HEK293 (cell line): ENCODE results near the gene METTL26.

Experiments used
- CTCF ChIA-PET: fragments of 350-600 bp; formaldehyde crosslinking; extraction: SDS; loops from one replicate; lab custom pipeline; 2021; ENCODE audit warnings: antibody characterized with exemption; lab: Yijun Ruan, JAX
- POLR2A ChIA-PET: fragments of 300-600 bp; formaldehyde crosslinking; extraction: SDS; loops from one replicate; lab custom pipeline; 2020; ENCODE audit warnings: antibody characterized with exemption, inconsistent platforms; lab: Yijun Ruan, JAX
- H3K27ac ChIP-seq: fragments of 200-500 bp; sonication (Bioruptor generic); 2 replicates; pipeline ENCODE4 v1.5.1; 2014; ENCODE audit warnings: low read depth, low read length, control low read depth, inconsistent platforms; ENCODE audit errors: extremely low read depth
- H3K36me3 ChIP-seq, 2 experiments: fragments of 200-500 bp in 1 of 2; sonication (Bioruptor generic) in 1 of 2; 1 replicate in 1 of 2; 2 replicates in 1 of 2; pipeline ENCODE4 v1.5.1; 2014 to 2017; ENCODE audit warnings: inconsistent platforms in 2 of 2, low read length in 2 of 2; ENCODE audit not compliant: control insufficient read depth in 2 of 2, insufficient read depth in 1 of 2
- H3K4me1 ChIP-seq: fragments of 200-500 bp; sonication (Bioruptor generic); 2 replicates; pipeline ENCODE4 v1.5.1; 2014; ENCODE audit warnings: mild to moderate bottlenecking, low read length, inconsistent platforms; ENCODE audit not compliant: control insufficient read depth, insufficient read depth
- H3K4me3 ChIP-seq: 2 replicates; pipeline ENCODE4 v1.5.1; 2011; ENCODE audit warnings: low read depth, mild to moderate bottlenecking, control low read depth, low read length, moderate library complexity
- H3K9me3 ChIP-seq: fragments of 200-500 bp; sonication (Bioruptor generic); 2 replicates; pipeline ENCODE4 v1.5.1; 2014; ENCODE audit warnings: low read depth, low read length, inconsistent platforms; ENCODE audit not compliant: control insufficient read depth, insufficient read depth
- BCL11B ChIP-seq: fragments of 450-650 bp; formaldehyde crosslinking; IDR thresholded peaks from 2 replicates; pipeline ENCODE4 v1.5.1; 2016; ENCODE audit warnings: low read depth, missing biosample characterization, missing genetic modification characterization
- HIC1 ChIP-seq: fragments of 450-650 bp; formaldehyde crosslinking; IDR thresholded peaks from 2 replicates; pipeline ENCODE4 v1.5.1; 2016; ENCODE audit warnings: missing biosample characterization, missing genetic modification characterization
- KLF9 ChIP-seq: fragments of 450-650 bp; formaldehyde crosslinking; IDR thresholded peaks from 2 replicates; pipeline ENCODE4 v1.5.1; 2016; ENCODE audit warnings: missing biosample characterization, missing genetic modification characterization, low read depth
- SP3 ChIP-seq: fragments of 450-650 bp; formaldehyde crosslinking; IDR thresholded peaks from 2 replicates; pipeline ENCODE4 v1.5.1; 2016; ENCODE audit warnings: missing biosample characterization, missing genetic modification characterization
- ZBTB1 ChIP-seq: fragments of 450-650 bp; formaldehyde crosslinking; IDR thresholded peaks from 2 replicates; pipeline ENCODE4 v1.5.1; 2016; ENCODE audit warnings: missing biosample characterization, missing genetic modification characterization
- ZBTB26 ChIP-seq: fragments of 450-650 bp; formaldehyde crosslinking; optimal IDR thresholded peaks from 2 replicates; pipeline ENCODE3; 2016; ENCODE audit warnings: missing biosample characterization, mild to moderate bottlenecking, missing genetic modification characterization
- ZBTB8A ChIP-seq: fragments of 450-650 bp; formaldehyde crosslinking; IDR thresholded peaks from 2 replicates; pipeline ENCODE4 v1.5.1; 2016; ENCODE audit warnings: missing biosample characterization, missing genetic modification characterization
- ZIC2 ChIP-seq: fragments of 450-650 bp; formaldehyde crosslinking; IDR thresholded peaks from 2 replicates; pipeline ENCODE4 v1.5.1; 2016; ENCODE audit warnings: missing biosample characterization, missing genetic modification characterization
- ZNF223 ChIP-seq: fragments of 450-650 bp; formaldehyde crosslinking; IDR thresholded peaks from 2 replicates; pipeline ENCODE4 v1.5.1; 2016; ENCODE audit warnings: missing biosample characterization, missing genetic modification characterization
- ZNF488 ChIP-seq: fragments of 450-650 bp; formaldehyde crosslinking; IDR thresholded peaks from 2 replicates; pipeline ENCODE4 v1.5.1; 2016; ENCODE audit warnings: missing biosample characterization, missing genetic modification characterization
- ZNF610 ChIP-seq: fragments of 450-650 bp; formaldehyde crosslinking; IDR thresholded peaks from 2 replicates; pipeline ENCODE4 v1.5.1; 2016; ENCODE audit warnings: missing biosample characterization, missing genetic modification characterization, borderline replicate concordance
- ZNF624 ChIP-seq: fragments of 450-650 bp; formaldehyde crosslinking; IDR thresholded peaks from 2 replicates; pipeline ENCODE4 v1.5.1; 2017; ENCODE audit warnings: missing biosample characterization, missing genetic modification characterization
- ZNF768 ChIP-seq: fragments of 450-650 bp; formaldehyde crosslinking; IDR thresholded peaks from 2 replicates; pipeline ENCODE4 v1.5.1; 2018; ENCODE audit warnings: missing biosample characterization, mild to moderate bottlenecking, missing genetic modification characterization
- TF ChIP-seq, protein P1 (sequence below): fragments of 450-650 bp; formaldehyde crosslinking; IDR thresholded peaks from 2 replicates; pipeline ENCODE4 v1.5.1; 2016; ENCODE audit warnings: missing biosample characterization, missing genetic modification characterization

The METTL26 gene

GRCh38 chr16:674968-675883 lies 39.1 kb upstream of the METTL26 start, which contains the start of gene RHBDL1 (continued):
- TF ChIP-seq BCL11B, result peak; percentile 94
- TF ChIP-seq SP3 (tag by site-specific recombination), result no peak
- TF ChIP-seq ZIC2, result peak; percentile 84

GRCh38 chr16:674214-674881 lies 38.2 kb upstream of the METTL26 start:
- Histone ChIP-seq H3K4me3 (no peak overlapping the region), H3K36me3 (peaks cover 0 to 58% of the 10 kb centered on the region in 2 experiments; a peak in 1 of 3 replicates), H3K4me1 (peaks cover 5% of the 10 kb centered on the region; the same call in 1 of the 2 replicates), H3K9me3 (no peaks in the 10 kb centered on the region), H3K27ac (no peak overlapping the region)
- CTCF ChIA-PET, result interaction anchor here (1.4 kb wide), 1 partner anchor 10 kb away, joined by 8 read pairs; no protein-coding TSS in a partner anchor
- POLR2A ChIA-PET, result interaction anchor here (1.2 to 2.6 kb wide), 5 partner anchors 8 to 16 kb away, joined by 3 to 10 read pairs (median 6); partner anchors contain the start of genes JMJD8 and WDR24
- TF ChIP-seq KLF9 (tag by site-specific recombination) (no peak), ZNF624 (no peak), ZNF488 (tag by site-specific recombination) (no peak), BCL11B (peak; percentile 78), ZNF223 (tag by site-specific recombination) (no peak), HIC1 (tag by site-specific recombination) (peak; percentile 60), ZBTB8A (tag by site-specific recombination) (no peak), ZBTB1 (tag by site-specific recombination) (no peak), ZBTB26 (tag by site-specific recombination) (no peak), ZNF610 (no peak), ZNF768 (no peak)
- TF ChIP-seq, protein P1, sequence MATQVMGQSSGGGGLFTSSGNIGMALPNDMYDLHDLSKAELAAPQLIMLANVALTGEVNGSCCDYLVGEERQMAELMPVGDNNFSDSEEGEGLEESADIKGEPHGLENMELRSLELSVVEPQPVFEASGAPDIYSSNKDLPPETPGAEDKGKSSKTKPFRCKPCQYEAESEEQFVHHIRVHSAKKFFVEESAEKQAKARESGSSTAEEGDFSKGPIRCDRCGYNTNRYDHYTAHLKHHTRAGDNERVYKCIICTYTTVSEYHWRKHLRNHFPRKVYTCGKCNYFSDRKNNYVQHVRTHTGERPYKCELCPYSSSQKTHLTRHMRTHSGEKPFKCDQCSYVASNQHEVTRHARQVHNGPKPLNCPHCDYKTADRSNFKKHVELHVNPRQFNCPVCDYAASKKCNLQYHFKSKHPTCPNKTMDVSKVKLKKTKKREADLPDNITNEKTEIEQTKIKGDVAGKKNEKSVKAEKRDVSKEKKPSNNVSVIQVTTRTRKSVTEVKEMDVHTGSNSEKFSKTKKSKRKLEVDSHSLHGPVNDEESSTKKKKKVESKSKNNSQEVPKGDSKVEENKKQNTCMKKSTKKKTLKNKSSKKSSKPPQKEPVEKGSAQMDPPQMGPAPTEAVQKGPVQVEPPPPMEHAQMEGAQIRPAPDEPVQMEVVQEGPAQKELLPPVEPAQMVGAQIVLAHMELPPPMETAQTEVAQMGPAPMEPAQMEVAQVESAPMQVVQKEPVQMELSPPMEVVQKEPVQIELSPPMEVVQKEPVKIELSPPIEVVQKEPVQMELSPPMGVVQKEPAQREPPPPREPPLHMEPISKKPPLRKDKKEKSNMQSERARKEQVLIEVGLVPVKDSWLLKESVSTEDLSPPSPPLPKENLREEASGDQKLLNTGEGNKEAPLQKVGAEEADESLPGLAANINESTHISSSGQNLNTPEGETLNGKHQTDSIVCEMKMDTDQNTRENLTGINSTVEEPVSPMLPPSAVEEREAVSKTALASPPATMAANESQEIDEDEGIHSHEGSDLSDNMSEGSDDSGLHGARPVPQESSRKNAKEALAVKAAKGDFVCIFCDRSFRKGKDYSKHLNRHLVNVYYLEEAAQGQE (tag by site-specific recombination), result no peak
